Common myeloid progenitor, CD34-positive (primary cell): Measurements from ENCODE around the gene PTPRN2.

Experiments used
- CTCF ChIA-PET: fragments of 350-600 bp; sonication (Branson Sonifier 250); formaldehyde crosslinking; loops from one replicate; lab custom pipeline; 2021; ENCODE audit warnings: antibody characterized with exemption; lab: Charles Lee
- POLR2A ChIA-PET: fragments of 350-600 bp; sonication (Branson Sonifier 250); formaldehyde crosslinking; loops from one replicate; lab custom pipeline; 2021; ENCODE audit warnings: antibody characterized with exemption; lab: Charles Lee
- DNase-seq, 3 donors: peaks; one replicate each; pipeline versions ENCODE4 v3.0.0 to v3.0.0-alpha.2; 2013
- H3K27ac ChIP-seq, 2 experiments: 1 replicate in 1 of 2; 2 replicates in 1 of 2; pipeline ENCODE4 v1.7.0; 2013; ENCODE audit warnings: inconsistent platforms in 2 of 2, low read length in 2 of 2, mild to moderate bottlenecking in 2 of 2, low read depth in 1 of 2, moderate library complexity in 1 of 2; ENCODE audit not compliant: severe bottlenecking in 2 of 2, insufficient read depth in 1 of 2, poor library complexity in 1 of 2
- H3K27me3 ChIP-seq, 5 experiments: replicated peaks in 2 of 5; 1 replicate in 3 of 5; 2 replicates in 2 of 5; pipeline versions ENCODE4 v1.6.1 to v1.7.0; 2013; ENCODE audit warnings: low read length in 4 of 5, mild to moderate bottlenecking in 2 of 5, moderate library complexity in 2 of 5, inconsistent platforms in 1 of 5; ENCODE audit not compliant: insufficient read depth in 5 of 5, control insufficient read depth in 4 of 5
- H3K36me3 ChIP-seq, 4 experiments: 1 replicate in 2 of 4; 2 replicates in 2 of 4; pipeline versions ENCODE4 v1.6.1 to v1.7.0; 2013; ENCODE audit warnings: low read length in 3 of 4, control low read depth in 1 of 4, mild to moderate bottlenecking in 1 of 4; ENCODE audit not compliant: control insufficient read depth in 4 of 4, insufficient read depth in 4 of 4
- H3K4me1 ChIP-seq, 4 experiments: 1 replicate in 3 of 4; 2 replicates in 1 of 4; pipeline versions ENCODE4 v1.6.1 to v1.7.1; 2013; ENCODE audit warnings: low read length in 3 of 4, mild to moderate bottlenecking in 3 of 4, control low read depth in 1 of 4, inconsistent platforms in 1 of 4, moderate library complexity in 1 of 4; ENCODE audit not compliant: control insufficient read depth in 4 of 4, insufficient read depth in 4 of 4; ENCODE audit errors: control extremely low read depth in 1 of 4
- H3K4me3 ChIP-seq, 7 experiments: 1 replicate in 4 of 7; 2 replicates in 3 of 7; pipeline versions ENCODE4 v1.5.1 to v1.7.0; 2013; ENCODE audit warnings: mild to moderate bottlenecking in 7 of 7, low read length in 6 of 7, moderate library complexity in 6 of 7, inconsistent platforms in 2 of 7, low read depth in 2 of 7, control low read depth in 1 of 7; ENCODE audit not compliant: insufficient read depth in 4 of 7, control insufficient read depth in 1 of 7; ENCODE audit errors: extremely low read depth in 1 of 7
- H3K9me3 ChIP-seq, 5 experiments: 1 replicate in 4 of 5; 2 replicates in 1 of 5; pipeline versions ENCODE4 v1.6.1 to v1.7.1; 2013; ENCODE audit warnings: low read length in 4 of 5, mild to moderate bottlenecking in 2 of 5, inconsistent platforms in 1 of 5, low read depth in 1 of 5, moderate library complexity in 1 of 5; ENCODE audit not compliant: control insufficient read depth in 4 of 5, insufficient read depth in 2 of 5; ENCODE audit errors: control extremely low read depth in 1 of 5
- WGBS: methylation state at CpG from one replicate; pipeline ENCODE4 v1.1.5; 2013; ENCODE audit not compliant: insufficient coverage; 5-methylcytosine and 5-hydroxymethylcytosine counted together

PTPRN2 gene

GRCh38 chr7:158602905-158603772 lies 15.5 kb upstream of the PTPRN2 start:
- ChIA-PET POLR2A (no interaction called here), CTCF (no interaction called here)
- no peak for DNase-seq

DNA sequence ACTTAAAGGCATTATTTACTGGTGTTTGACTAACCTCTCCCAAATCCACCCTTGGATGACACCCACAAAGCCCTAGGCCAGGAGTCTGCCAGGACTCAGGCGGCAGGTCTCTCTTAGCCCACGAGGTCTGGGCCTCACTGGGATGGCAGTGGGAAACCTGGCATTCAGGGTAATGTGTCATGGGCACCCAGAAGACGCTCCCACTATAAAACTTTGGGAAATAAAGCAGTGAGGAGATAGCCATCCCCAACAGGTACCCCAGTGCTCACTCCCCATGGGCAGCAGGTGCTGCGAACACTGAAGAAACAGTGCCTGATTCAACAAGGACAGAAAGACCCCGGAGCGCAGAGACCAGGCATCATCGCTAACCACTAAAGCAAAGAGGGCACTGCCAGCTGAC lies 14.4 kb upstream of the PTPRN2 start:
- Histone ChIP-seq H3K36me3 (peaks cover 0 to 4% (median under 1%) of the 10 kb centered on the region in 4 experiments), H3K27me3 (no peaks in the 10 kb centered on the region), H3K9me3 (no peaks in the 10 kb centered on the region), H3K4me3 (no peak overlapping the region), H3K4me1 (peaks cover 0 to 7% (median 0%) of the 10 kb centered on the region in 4 experiments), H3K27ac (no peak overlapping the region)
- 92% methylated on average over 6 of the region's 7 CpGs for WGBS
- POLR2A ChIA-PET, result no interaction called here
- CTCF ChIA-PET, result no interaction called here
- DNase-seq, result no peak

More at GRCh38 chr7:158602905-158603772, 15.5 kb upstream of the PTPRN2 start:
- 95% methylated on average over 17 of the region's 22 CpGs for WGBS
- no peak overlapping the region for H3K27ac ChIP-seq
- H3K4me3 ChIP-seq, result no peak overlapping the region
- H3K9me3 ChIP-seq, result no peaks in the 10 kb centered on the region
- no peaks in the 10 kb centered on the region for H3K27me3 ChIP-seq
- peaks cover 0 to 10% (median 2%) of the 10 kb centered on the region in 4 experiments for H3K36me3 ChIP-seq
- peaks cover 0 to 7% (median 0%) of the 10 kb centered on the region in 4 experiments for H3K4me1 ChIP-seq

- peaks cover 0 to 7% (median 0%) of the 10 kb centered on the region in 4 experiments for H3K4me1 ChIP-seq
- no peaks in the 10 kb centered on the region for H3K27me3 ChIP-seq
- ChIA-PET POLR2A (no interaction called here), CTCF (no interaction called here)
- no peak for DNase-seq
- H3K9me3 ChIP-seq, result no peaks in the 10 kb centered on the region
- H3K4me3 ChIP-seq, result no peak overlapping the region
- H3K27ac ChIP-seq, result no peak overlapping the region
- no CpG with 5 or more reads among the region's 1 CpG for WGBS
- peaks cover 0 to 3% (median under 1%) of the 10 kb centered on the region in 4 experiments for H3K36me3 ChIP-seq
Measured at GRCh38 chr7:158601090-158601489, 13.5 kb upstream of the PTPRN2 start.

- H3K36me3 ChIP-seq, result no peaks in the 10 kb centered on the region
- H3K4me3 ChIP-seq, result no peak overlapping the region
- H3K9me3 ChIP-seq, result peaks cover 2 to 18% (median 6%) of the 10 kb centered on the region in 5 experiments
- no peak overlapping the region for H3K27ac ChIP-seq
- 80% methylated on average over 4 of the region's 4 CpGs for WGBS
- peaks cover 0 to 9% (median 0%) of the 10 kb centered on the region in 5 experiments for H3K27me3 ChIP-seq
- POLR2A ChIA-PET, result no interaction called here
- no peak for DNase-seq
- CTCF ChIA-PET, result no interaction called here
- no peaks in the 10 kb centered on the region for H3K4me1 ChIP-seq
Measured at GRCh38 chr7:158596745-158597144, 9.1 kb upstream of the PTPRN2 start.

DNA sequence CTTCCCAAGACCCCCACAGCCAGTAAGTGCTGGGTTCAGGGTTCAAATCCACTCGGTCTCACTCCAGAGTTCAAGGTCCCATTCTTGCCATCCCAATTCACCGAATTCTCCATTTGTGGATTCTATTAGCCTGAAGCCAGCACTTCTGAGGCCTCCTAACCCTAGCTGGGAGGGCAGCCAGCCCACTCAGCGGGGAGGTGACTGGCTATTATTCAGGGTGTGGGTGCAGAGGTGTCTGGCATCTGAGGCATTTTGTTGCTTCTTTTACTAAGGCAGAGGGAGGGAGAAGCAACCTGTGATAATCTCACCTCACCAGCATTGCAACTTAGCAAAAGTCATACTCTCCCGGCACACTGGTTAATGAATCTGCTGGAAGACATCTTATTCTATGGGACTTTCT lies 8.7 kb upstream of the PTPRN2 start:
- ChIA-PET POLR2A (no interaction called here), CTCF (no interaction called here)
- no peaks in the 10 kb centered on the region for H3K36me3 ChIP-seq
- no peak overlapping the region for H3K27ac ChIP-seq
- peaks cover 2 to 18% (median 6%) of the 10 kb centered on the region in 5 experiments for H3K9me3 ChIP-seq
- no peaks in the 10 kb centered on the region for H3K4me1 ChIP-seq
- DNase-seq, result no peak
- 100% methylated on average over 2 of the region's 4 CpGs for WGBS
- peaks cover 0 to 9% (median 0%) of the 10 kb centered on the region in 5 experiments for H3K27me3 ChIP-seq
- no peak overlapping the region for H3K4me3 ChIP-seq

DNA sequence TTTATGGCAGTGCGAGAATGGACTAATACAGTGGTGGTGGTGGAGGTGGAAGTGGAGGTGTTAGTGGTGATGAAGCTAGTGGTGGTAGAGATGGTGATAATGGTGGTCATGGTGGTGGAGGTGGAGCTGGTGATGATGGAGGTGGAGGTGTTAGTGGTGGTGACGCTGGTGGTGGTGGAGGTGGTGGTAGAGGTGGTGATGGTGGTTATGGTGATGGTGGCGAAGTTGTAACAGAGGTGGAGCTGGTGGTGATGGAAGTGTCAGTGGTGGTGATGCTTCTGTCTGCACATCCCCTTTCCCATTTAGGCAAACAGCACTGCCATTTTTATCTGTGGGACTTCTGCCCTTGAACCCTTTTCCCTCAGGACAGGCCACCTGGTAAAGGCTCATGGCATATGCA lies 7.4 kb upstream of the PTPRN2 start:
- ChIA-PET POLR2A (no interaction called here), CTCF (no interaction called here)
- H3K27ac ChIP-seq, result no peak overlapping the region
- WGBS, result 60% methylated on average over 1 of the region's 3 CpGs
- peaks cover 0 to 18% (median 0%) of the 10 kb centered on the region in 5 experiments for H3K27me3 ChIP-seq
- no peaks in the 10 kb centered on the region for H3K36me3 ChIP-seq
- DNase-seq, result peak in 2 of 3 donors; percentile 13 to 47
- H3K4me3 ChIP-seq, result no peak overlapping the region
- no peaks in the 10 kb centered on the region for H3K4me1 ChIP-seq
- peaks cover 2 to 18% (median 8%) of the 10 kb centered on the region in 5 experiments for H3K9me3 ChIP-seq

DNA sequence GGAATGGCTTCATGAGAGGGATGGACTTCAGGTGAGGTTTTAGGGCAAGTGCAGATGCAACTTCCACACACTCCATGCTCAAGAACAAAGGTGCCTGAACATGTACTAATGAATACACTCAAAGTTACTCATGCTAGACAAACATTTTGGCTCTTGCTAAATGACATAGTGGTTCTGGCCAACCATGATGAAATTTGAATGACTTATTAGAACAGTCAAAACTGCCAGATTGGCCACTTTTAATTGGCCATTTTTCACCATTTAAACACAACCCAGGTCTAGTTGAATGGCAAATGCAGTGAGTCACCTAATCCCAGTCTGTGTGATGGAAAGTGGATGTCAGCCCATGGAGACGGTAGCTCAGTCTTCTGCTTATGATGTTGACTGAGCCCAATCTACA lies 4.9 kb upstream of the PTPRN2 start:
- no peak for DNase-seq
- Histone ChIP-seq H3K4me3 (no peak overlapping the region), H3K4me1 (peaks cover 0 to 2% (median 0%) of the 10 kb centered on the region in 4 experiments), H3K36me3 (no peaks in the 10 kb centered on the region), H3K27ac (no peak overlapping the region), H3K27me3 (peaks cover 0 to 39% (median 7%) of the 10 kb centered on the region in 5 experiments), H3K9me3 (peaks cover 2 to 19% (median 8%) of the 10 kb centered on the region in 5 experiments)
- CTCF ChIA-PET, result no interaction called here
- 100% methylated on average over 1 of the region's 1 CpG for WGBS
- POLR2A ChIA-PET, result no interaction called here
